GM19463 (cell line): ENCODE results near the gene CYSRT1.

Experiments used
- ATAC-seq: cut with Tn5 transposase; IDR thresholded peaks from one replicate; pipeline ENCODE4 v1.9.1; 2021; ENCODE audit warnings: mild to moderate bottlenecking, moderate library complexity; ENCODE audit not compliant: unreplicated experiment

Gene CYSRT1

GRCh38 chr9:137267933-137268355 lies 43.0 kb downstream of the CYSRT1 start:
- ATAC-seq, result no peak

- ATAC-seq, result no peak
These were observed 43.7 kb downstream of the CYSRT1 start for GRCh38 chr9:137268538-137269201.

- ATAC-seq, result no peak
These were observed 44.3 kb downstream of the CYSRT1 start for GRCh38 chr9:137269231-137269772.

GRCh38 chr9:137270929-137271695 lies 46.1 kb downstream of the CYSRT1 start:
- no peak for ATAC-seq

- no peak for ATAC-seq
These were observed 46.7 kb downstream of the CYSRT1 start for GRCh38 chr9:137271696-137272076.

GRCh38 chr9:137272241-137273094 lies 47.5 kb downstream of the CYSRT1 start:
- ATAC-seq, result no peak

GRCh38 chr9:137273095-137273490 lies 48.1 kb downstream of the CYSRT1 start:
- ATAC-seq, result no peak

- no peak for ATAC-seq
These were observed 48.8 kb downstream of the CYSRT1 start for GRCh38 chr9:137273611-137274320.

- ATAC-seq, result no peak
These were observed 50.2 kb downstream of the CYSRT1 start for GRCh38 chr9:137275203-137275587.
